ENCODE data around the gene RNF103. TPM values are rescaled to one million over a fixed set of nuclear protein-coding genes. Genes with fewer than 3 reads are reported as not detected.

Gene RNF103
- total and polyA plus RNA-seq, 2 donors (not counting 1 experiment from before 2014, with no cell fraction given): 20.3 to 20.9 TPM

DNA sequence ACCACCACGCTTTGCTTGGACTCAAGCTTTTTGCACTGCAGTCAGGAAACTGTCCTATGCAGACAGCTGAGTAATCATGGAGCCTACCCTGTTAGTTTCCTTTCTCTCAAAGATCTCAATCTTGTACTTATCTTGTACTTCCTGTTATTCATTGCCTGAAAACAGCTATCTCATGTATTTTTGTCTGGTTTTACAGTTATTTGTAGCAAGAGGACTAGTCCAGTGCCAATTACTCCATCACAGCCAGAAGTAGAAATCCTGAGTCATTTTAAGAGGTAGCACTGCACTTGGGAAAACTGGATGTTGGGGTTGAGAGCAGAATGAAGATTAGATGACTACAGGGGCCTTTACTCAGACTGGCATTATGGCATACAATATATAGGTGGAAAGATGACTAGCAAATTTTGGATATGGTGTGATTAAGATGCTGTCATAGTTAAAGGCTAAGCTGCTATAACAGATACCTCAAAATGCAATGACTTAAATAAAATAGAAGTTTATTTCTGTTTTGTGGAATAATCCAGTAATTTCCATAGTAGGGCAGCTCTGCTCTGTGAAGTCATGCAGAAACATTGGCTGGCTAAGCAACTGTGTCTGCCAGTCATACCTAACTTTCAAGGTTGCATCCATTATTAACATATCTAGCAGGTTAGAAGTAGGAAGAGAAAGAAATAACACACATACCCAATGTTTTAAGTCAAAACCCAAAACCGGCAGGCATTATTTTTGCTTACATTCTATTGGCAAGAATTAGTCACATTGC lies 39.3 kb downstream of the RNF103 start:
- Histone ChIP-seq H2AFZ (ENCODE audit: low read length) (no peak overlapping the region), H3K27ac (ENCODE audit: insufficient read depth, low read length) (no peak overlapping the region), H3K9ac (ENCODE audit: insufficient read depth, low read length) (no peak overlapping the region), H4K20me1 (ENCODE audit: control insufficient read depth, extremely low read depth, insufficient read depth, low read length) (no peaks in the 10 kb centered on the region), H3K79me2 (ENCODE audit: control insufficient read depth, insufficient read depth, low read length) (no peaks in the 10 kb centered on the region), H3K36me3 (ENCODE audit: control insufficient read depth, insufficient read depth, low read length) (no peaks in the 10 kb centered on the region), H3K27me3 (ENCODE audit: control insufficient read depth, insufficient read depth, low read length) (no peaks in the 10 kb centered on the region), H3K9me3 (ENCODE audit: control insufficient read depth, insufficient read depth, low read depth, low read length) (no peaks in the 10 kb centered on the region), H3K4me3 (replicated peaks in 1 of 4; ENCODE audit: control extremely low read depth in 1 of 4, insufficient read depth in 1 of 4, low read depth in 3 of 4, low read length in 4 of 4) (no peak overlapping the region), H3K4me1 (ENCODE audit: control insufficient read depth, extremely low read depth, insufficient read depth, low read length) (no peaks in the 10 kb centered on the region), H3K4me2 (ENCODE audit: extremely low read depth, insufficient read depth, low read length) (no peak overlapping the region)
- DNase-seq (ENCODE audit: low read depth in 2 of 2): peak in 1 of 2 donors; percentile 56
- TF ChIP-seq, protein P1, sequence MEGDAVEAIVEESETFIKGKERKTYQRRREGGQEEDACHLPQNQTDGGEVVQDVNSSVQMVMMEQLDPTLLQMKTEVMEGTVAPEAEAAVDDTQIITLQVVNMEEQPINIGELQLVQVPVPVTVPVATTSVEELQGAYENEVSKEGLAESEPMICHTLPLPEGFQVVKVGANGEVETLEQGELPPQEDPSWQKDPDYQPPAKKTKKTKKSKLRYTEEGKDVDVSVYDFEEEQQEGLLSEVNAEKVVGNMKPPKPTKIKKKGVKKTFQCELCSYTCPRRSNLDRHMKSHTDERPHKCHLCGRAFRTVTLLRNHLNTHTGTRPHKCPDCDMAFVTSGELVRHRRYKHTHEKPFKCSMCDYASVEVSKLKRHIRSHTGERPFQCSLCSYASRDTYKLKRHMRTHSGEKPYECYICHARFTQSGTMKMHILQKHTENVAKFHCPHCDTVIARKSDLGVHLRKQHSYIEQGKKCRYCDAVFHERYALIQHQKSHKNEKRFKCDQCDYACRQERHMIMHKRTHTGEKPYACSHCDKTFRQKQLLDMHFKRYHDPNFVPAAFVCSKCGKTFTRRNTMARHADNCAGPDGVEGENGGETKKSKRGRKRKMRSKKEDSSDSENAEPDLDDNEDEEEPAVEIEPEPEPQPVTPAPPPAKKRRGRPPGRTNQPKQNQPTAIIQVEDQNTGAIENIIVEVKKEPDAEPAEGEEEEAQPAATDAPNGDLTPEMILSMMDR (conservative IDR thresholded peaks at IDR 0.05 in 1 of 2, IDR thresholded peaks at IDR 0.05 in 1 of 2; ENCODE audit: low read depth in 1 of 2, low read length in 2 of 2): no peak

DNA sequence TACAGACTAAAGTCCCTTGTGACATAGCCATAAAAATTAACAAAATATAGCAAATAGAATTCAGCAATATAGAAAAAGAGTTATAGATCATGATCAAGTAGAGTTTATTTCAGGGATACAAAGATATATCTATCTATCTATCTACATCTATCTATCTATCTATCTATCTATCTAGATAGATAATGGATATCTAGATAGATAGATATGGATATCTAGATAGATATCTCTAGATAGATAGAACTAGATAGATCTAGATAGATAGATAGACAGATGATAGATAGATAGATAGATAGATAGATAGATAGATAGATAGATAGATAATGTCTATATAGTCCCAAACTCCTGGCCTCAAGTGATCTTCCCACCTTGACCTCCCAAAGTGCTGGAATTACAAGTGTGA lies 43.1 kb downstream of the RNF103 start:
- Histone ChIP-seq H3K9me3 (ENCODE audit: control insufficient read depth, insufficient read depth, low read depth, low read length) (no peaks in the 10 kb centered on the region), H2AFZ (ENCODE audit: low read length) (no peak overlapping the region), H3K4me3 (replicated peaks in 1 of 4; ENCODE audit: control extremely low read depth in 1 of 4, insufficient read depth in 1 of 4, low read depth in 3 of 4, low read length in 4 of 4) (no peak overlapping the region), H4K20me1 (ENCODE audit: control insufficient read depth, extremely low read depth, insufficient read depth, low read length) (no peaks in the 10 kb centered on the region), H3K27me3 (ENCODE audit: control insufficient read depth, insufficient read depth, low read length) (no peaks in the 10 kb centered on the region), H3K4me2 (ENCODE audit: extremely low read depth, insufficient read depth, low read length) (no peak overlapping the region), H3K4me1 (ENCODE audit: control insufficient read depth, extremely low read depth, insufficient read depth, low read length) (no peaks in the 10 kb centered on the region), H3K36me3 (ENCODE audit: control insufficient read depth, insufficient read depth, low read length) (no peaks in the 10 kb centered on the region), H3K27ac (ENCODE audit: insufficient read depth, low read length) (no peak overlapping the region), H3K79me2 (ENCODE audit: control insufficient read depth, insufficient read depth, low read length) (no peaks in the 10 kb centered on the region), H3K9ac (ENCODE audit: insufficient read depth, low read length) (no peak overlapping the region)
- DNase-seq (ENCODE audit: low read depth in 2 of 2): no peak
- no peak for TF ChIP-seq EZH2 (IDR thresholded peaks at IDR 0.05; ENCODE audit: low read length, missing control alignments)
- TF ChIP-seq, protein P1 (conservative IDR thresholded peaks at IDR 0.05 in 1 of 2, IDR thresholded peaks at IDR 0.05 in 1 of 2; ENCODE audit: low read depth in 1 of 2, low read length in 2 of 2): no peak

DNA sequence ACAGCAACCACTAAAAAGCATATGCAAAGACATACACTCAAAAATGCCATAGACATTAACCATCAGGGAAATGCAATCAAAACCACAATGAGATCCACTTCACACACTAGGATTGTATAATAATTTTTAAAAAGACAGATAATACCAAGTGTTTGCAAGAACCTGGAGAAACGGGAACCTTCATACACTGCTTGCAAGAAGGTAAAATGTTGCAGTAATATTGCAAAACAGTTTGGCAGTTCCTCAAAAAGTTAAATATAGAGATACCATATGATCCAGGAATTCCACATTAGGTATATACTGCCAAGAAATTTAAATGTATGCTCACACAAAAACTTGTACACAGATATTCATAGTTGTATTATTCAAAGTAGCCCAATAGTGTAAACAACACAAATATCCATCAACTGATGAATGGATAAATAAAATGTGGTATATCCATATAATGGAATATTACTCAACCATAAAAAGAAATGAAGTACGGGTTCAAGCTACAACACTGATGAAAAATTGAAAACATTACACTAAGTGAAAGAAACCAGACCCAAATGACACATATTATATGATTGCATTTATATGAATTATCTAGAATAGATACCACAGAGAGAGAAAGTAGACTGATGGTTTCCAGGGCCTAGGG lies 45.7 kb downstream of the RNF103 start:
- no peaks in the 10 kb centered on the region for H3K79me2 ChIP-seq (ENCODE audit: control insufficient read depth, insufficient read depth, low read length)

More for the DNA sequence above, 45.7 kb downstream of the RNF103 start:
- Histone ChIP-seq H3K4me3 (replicated peaks in 1 of 4; ENCODE audit: control extremely low read depth in 1 of 4, insufficient read depth in 1 of 4, low read depth in 3 of 4, low read length in 4 of 4) (no peak overlapping the region), H3K27me3 (ENCODE audit: control insufficient read depth, insufficient read depth, low read length) (no peaks in the 10 kb centered on the region), H4K20me1 (ENCODE audit: control insufficient read depth, extremely low read depth, insufficient read depth, low read length) (no peaks in the 10 kb centered on the region), H3K4me1 (ENCODE audit: control insufficient read depth, extremely low read depth, insufficient read depth, low read length) (no peaks in the 10 kb centered on the region), H3K9ac (ENCODE audit: insufficient read depth, low read length) (no peak overlapping the region), H3K4me2 (ENCODE audit: extremely low read depth, insufficient read depth, low read length) (no peak overlapping the region), H3K9me3 (ENCODE audit: control insufficient read depth, insufficient read depth, low read depth, low read length) (no peaks in the 10 kb centered on the region), H2AFZ (ENCODE audit: low read length) (no peak overlapping the region), H3K36me3 (ENCODE audit: control insufficient read depth, insufficient read depth, low read length) (no peaks in the 10 kb centered on the region), H3K27ac (ENCODE audit: insufficient read depth, low read length) (no peak overlapping the region)
- TF ChIP-seq, protein P1 (conservative IDR thresholded peaks at IDR 0.05 in 1 of 2, IDR thresholded peaks at IDR 0.05 in 1 of 2; ENCODE audit: low read depth in 1 of 2, low read length in 2 of 2): no peak
- TF ChIP-seq EZH2 (IDR thresholded peaks at IDR 0.05; ENCODE audit: low read length, missing control alignments): no peak
- DNase-seq (ENCODE audit: low read depth in 2 of 2): no peak

Measured in fibroblast of lung (primary cell).